Upper lobe of right lung (tissue), 1 donor: Measurements from ENCODE around the gene BCDIN3D. TPM values are rescaled to one million over a fixed set of nuclear protein-coding genes. Genes with fewer than 3 reads are reported as not detected.

Experiments
- ATAC-seq: fragments of 200-7000 bp; cut with Tn5 transposase; one replicate; pipeline ENCODE4 v1.9.1; 2020; ENCODE audit warnings: mild to moderate bottlenecking, moderate library complexity
- DNase-seq: peaks from one replicate; pipeline ENCODE4 v3.0.0-alpha.2; 2020
- H3K27ac ChIP-seq: fragments of 200-600 bp; one replicate; pipeline ENCODE4 v1.8.0; 2022
- H3K27me3 ChIP-seq: fragments of 200-600 bp; one replicate; pipeline ENCODE4 v1.8.0; 2022; ENCODE audit warnings: mild to moderate bottlenecking
- H3K36me3 ChIP-seq: fragments of 200-600 bp; one replicate; pipeline ENCODE4 v1.8.0; 2022
- H3K4me1 ChIP-seq: fragments of 200-600 bp; one replicate; pipeline ENCODE4 v1.8.0; 2022
- H3K4me3 ChIP-seq: fragments of 200-600 bp; one replicate; pipeline ENCODE4 v1.8.0; 2022; ENCODE audit warnings: mild to moderate bottlenecking
- H3K9me3 ChIP-seq: fragments of 200-600 bp; one replicate; pipeline ENCODE4 v1.8.0; 2022
- CTCF ChIP-seq: fragments of 200-600 bp; IDR thresholded peaks from one replicate; pipeline ENCODE4 v1.8.0; 2022; ENCODE audit warnings: antibody characterized with exemption
- intact Hi-C: fragments of 100-400 bp; cut with DNase I; formaldehyde crosslinking; loops from one replicate; pipeline ENCODE4 v1.11.0; 2022
- total RNA-seq: library from RNA; stranded (reverse); fragmentation: NEBNext Ultra II Directional; extraction: Animal tissue kit (Norgen Biotek cat#: 25700); gene quantifications from one replicate; pipeline ENCODE4 v1.2.1, GENCODE V29; 2021
- donor health status: DM: no; HTN: yes; CAD: no; lungs with severe emphysema.

BCDIN3D gene
- total RNA-seq, 1 donor from 2014 or later: 4.9 TPM

GRCh38 chr12:49794021-49794420 lies 48.9 kb downstream of the BCDIN3D start:
- H3K9me3 ChIP-seq: no peaks in the 10 kb centered on the region
- H3K36me3 ChIP-seq: peaks cover 25% of the 10 kb centered on the region
- intact Hi-C loops: no loop called here
- no peak for TF ChIP-seq CTCF
- H3K27me3 ChIP-seq: no peaks in the 10 kb centered on the region
- no peak overlapping the region for H3K4me3 ChIP-seq
- no peak overlapping the region for H3K27ac ChIP-seq
- no peak for DNase-seq
- no peaks in the 10 kb centered on the region for H3K4me1 ChIP-seq
- no peak for ATAC-seq

GRCh38 chr12:49793620-49794019 lies 49.3 kb downstream of the BCDIN3D start:
- Histone ChIP-seq H3K27me3 (no peaks in the 10 kb centered on the region), H3K4me1 (no peaks in the 10 kb centered on the region), H3K9me3 (no peaks in the 10 kb centered on the region), H3K27ac (no peak overlapping the region), H3K4me3 (no peak overlapping the region), H3K36me3 (peaks cover 23% of the 10 kb centered on the region)
- peak; percentile 57 for DNase-seq
- intact Hi-C loops: no loop called here
- no peak for TF ChIP-seq CTCF
- no peak for ATAC-seq

- Histone ChIP-seq H3K36me3 (peaks cover 18% of the 10 kb centered on the region), H3K9me3 (no peaks in the 10 kb centered on the region), H3K4me3 (no peak overlapping the region), H3K27me3 (no peaks in the 10 kb centered on the region), H3K4me1 (no peaks in the 10 kb centered on the region), H3K27ac (no peak overlapping the region)
- no peak for TF ChIP-seq CTCF
- ATAC-seq: no peak
- DNase-seq: peak; percentile 45
- intact Hi-C loops: no loop called here
Measured at GRCh38 chr12:49792976-49793580, 49.8 kb downstream of the BCDIN3D start.

- Histone ChIP-seq H3K4me3 (no peak overlapping the region), H3K4me1 (no peaks in the 10 kb centered on the region), H3K9me3 (no peaks in the 10 kb centered on the region), H3K27ac (no peak overlapping the region), H3K36me3 (peaks cover 11% of the 10 kb centered on the region), H3K27me3 (no peaks in the 10 kb centered on the region)
- intact Hi-C loops: no loop called here
- ATAC-seq (no peak), DNase-seq (no peak)
- no peak for TF ChIP-seq CTCF
Measured at GRCh38 chr12:49792181-49792970, 50.5 kb downstream of the BCDIN3D start.

GRCh38 chr12:49791700-49792099 lies 51.2 kb downstream of the BCDIN3D start:
- ATAC-seq (no peak), DNase-seq (no peak)
- Histone ChIP-seq H3K27ac (no peak overlapping the region), H3K36me3 (peaks cover 4% of the 10 kb centered on the region), H3K4me1 (no peaks in the 10 kb centered on the region), H3K4me3 (no peak overlapping the region), H3K27me3 (no peaks in the 10 kb centered on the region), H3K9me3 (no peaks in the 10 kb centered on the region)
- intact Hi-C loops: no loop called here
- no peak for TF ChIP-seq CTCF
